SK-N-SH treated with all-trans-retinoic acid at 6 μM for 48 hours (cell line): ENCODE results near the gene TMED6.

Experiments used
- ZC3H10 ChIP-seq: fragments of 250-450 bp; sonication (Bioruptor Pico); IDR thresholded peaks from 2 replicates; pipeline ENCODE4 v1.5.1; 2021; ENCODE audit warnings: mild to moderate bottlenecking, moderate library complexity
- ZNF565 ChIP-seq: fragments of 450-650 bp; formaldehyde crosslinking; conservative IDR thresholded peaks from 2 replicates; pipeline ENCODE4 v1.5.0; 2020; ENCODE audit warnings: low read depth, mild to moderate bottlenecking, moderate library complexity
- TF ChIP-seq, protein P1 (sequence below): fragments of 250-450 bp; sonication (Bioruptor Pico); IDR thresholded peaks from 2 replicates; pipeline ENCODE4 v1.8.0; 2020; ENCODE audit warnings: mild to moderate bottlenecking, moderate library complexity, borderline replicate concordance

DNA sequence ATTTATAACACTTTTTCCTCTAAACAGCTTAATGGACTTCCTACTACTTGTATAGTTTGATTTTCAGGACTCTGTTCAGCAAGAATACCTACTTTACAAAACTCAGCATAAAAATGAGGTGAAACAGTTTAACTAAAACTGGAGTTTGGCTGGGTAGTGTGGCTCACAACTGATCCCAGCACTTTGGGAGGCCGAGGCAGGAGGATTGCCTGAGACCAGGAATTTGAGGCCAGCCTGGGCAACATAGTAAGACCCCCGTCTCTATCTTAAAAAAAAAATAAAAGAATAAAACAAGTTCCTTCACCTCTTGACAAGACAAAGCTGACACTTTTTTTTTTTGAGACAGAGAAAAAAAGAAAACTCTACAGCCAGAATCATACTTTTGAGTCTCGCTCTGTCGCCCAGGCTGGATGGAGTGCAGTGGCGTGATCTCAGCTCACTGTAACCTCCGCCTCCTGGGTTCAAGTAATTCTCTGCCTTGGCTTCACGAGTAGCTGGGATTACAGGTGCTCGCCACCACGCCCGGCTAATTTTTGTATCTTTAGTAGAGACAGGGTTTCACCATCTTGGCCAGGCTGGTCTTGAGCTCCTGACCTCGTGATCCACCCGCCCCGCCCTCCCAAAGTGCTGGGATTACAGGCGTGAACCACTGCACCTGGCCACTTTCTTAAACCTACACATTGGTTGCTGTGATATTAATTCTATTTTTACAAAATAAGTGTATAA is 23.8 kb downstream of the TMED6 start:
- TF ChIP-seq, protein P1, sequence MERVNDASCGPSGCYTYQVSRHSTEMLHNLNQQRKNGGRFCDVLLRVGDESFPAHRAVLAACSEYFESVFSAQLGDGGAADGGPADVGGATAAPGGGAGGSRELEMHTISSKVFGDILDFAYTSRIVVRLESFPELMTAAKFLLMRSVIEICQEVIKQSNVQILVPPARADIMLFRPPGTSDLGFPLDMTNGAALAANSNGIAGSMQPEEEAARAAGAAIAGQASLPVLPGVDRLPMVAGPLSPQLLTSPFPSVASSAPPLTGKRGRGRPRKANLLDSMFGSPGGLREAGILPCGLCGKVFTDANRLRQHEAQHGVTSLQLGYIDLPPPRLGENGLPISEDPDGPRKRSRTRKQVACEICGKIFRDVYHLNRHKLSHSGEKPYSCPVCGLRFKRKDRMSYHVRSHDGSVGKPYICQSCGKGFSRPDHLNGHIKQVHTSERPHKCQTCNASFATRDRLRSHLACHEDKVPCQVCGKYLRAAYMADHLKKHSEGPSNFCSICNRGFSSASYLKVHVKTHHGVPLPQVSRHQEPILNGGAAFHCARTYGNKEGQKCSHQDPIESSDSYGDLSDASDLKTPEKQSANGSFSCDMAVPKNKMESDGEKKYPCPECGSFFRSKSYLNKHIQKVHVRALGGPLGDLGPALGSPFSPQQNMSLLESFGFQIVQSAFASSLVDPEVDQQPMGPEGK = no peak
- no peak for TF ChIP-seq ZC3H10 (CRISPR knock-in tag)
- no peak for TF ChIP-seq ZNF565 (CRISPR knock-in tag)
